RCC 7860 (cell line): ENCODE measurements around the gene HCN4.
A peak's percentile ranks its signal among the peaks of the same experiment; 100 is the strongest.
"Not testable (repeated sequence)": the region's sequence is repeated elsewhere in the genome, so short reads cannot be mapped to it uniquely, and the experiment has no call there.

Experiments used
- DNase-seq: peaks from one replicate; pipeline ENCODE4 v3.0.0-alpha.2; 2015; ENCODE audit warnings: low spot score
- FAIRE-seq: peaks from 2 replicates; lab custom pipeline; 2012; peaks lifted over from hg19 to GRCh38; lab: Jason Lieb, UNC

Gene HCN4

GRCh38 chr15:73368301-73369136 is at the start of gene HCN4:
Gene HCN4, minus strand, starts transcription at chr15:73368958. Its CDS starts 688 bp downstream, at chr15:73368270.
- FAIRE-seq, result no peak
- no peak for DNase-seq

GRCh38 chr15:73414876-73415275 is 46.1 kb upstream of the HCN4 start:
- no peak for DNase-seq

GRCh38 chr15:73403171-73403570 is 34.4 kb upstream of the HCN4 start:
- FAIRE-seq, result no peak
- DNase-seq, result no peak

More at GRCh38 chr15:73414876-73415275, 46.1 kb upstream of the HCN4 start:
- no peak for FAIRE-seq

GRCh38 chr15:73400222-73400621 is 31.5 kb upstream of the HCN4 start:
- FAIRE-seq, DNase-seq: not testable (repeated sequence)

GRCh38 chr15:73398861-73399260 is 30.1 kb upstream of the HCN4 start:
- FAIRE-seq, result no peak
- DNase-seq, result no peak

GRCh38 chr15:73397461-73397860 is 28.7 kb upstream of the HCN4 start:
- DNase-seq (no peak), FAIRE-seq (no peak)

GRCh38 chr15:73395671-73396070 is 26.9 kb upstream of the HCN4 start:
- FAIRE-seq (no peak), DNase-seq (no peak)

- no peak for FAIRE-seq
- no peak for DNase-seq
These were observed 26.0 kb upstream of the HCN4 start for GRCh38 chr15:73394782-73395181.

GRCh38 chr15:73393336-73393735 is 24.6 kb upstream of the HCN4 start:
- FAIRE-seq (no peak), DNase-seq (no peak)

GRCh38 chr15:73392025-73392424 is 23.3 kb upstream of the HCN4 start:
- DNase-seq, result no peak
- no peak for FAIRE-seq

GRCh38 chr15:73391128-73391872 is 22.5 kb upstream of the HCN4 start:
- FAIRE-seq (no peak), DNase-seq (no peak)

GRCh38 chr15:73389971-73390544 is 21.3 kb upstream of the HCN4 start:
- FAIRE-seq, result no peak
- DNase-seq, result no peak

GRCh38 chr15:73389539-73389938 is 20.8 kb upstream of the HCN4 start:
- FAIRE-seq (no peak), DNase-seq (no peak)

- DNase-seq (peak; percentile 93), FAIRE-seq (peak; percentile 77)
These were observed 19.6 kb upstream of the HCN4 start for GRCh38 chr15:73388256-73388781.

GRCh38 chr15:73387507-73388255 is 18.9 kb upstream of the HCN4 start:
- FAIRE-seq (no peak), DNase-seq (peak; percentile 10)

GRCh38 chr15:73386886-73387506 is 18.2 kb upstream of the HCN4 start:
- FAIRE-seq (no peak), DNase-seq (no peak)

- FAIRE-seq (no peak), DNase-seq (no peak)
These were observed 17.5 kb upstream of the HCN4 start for GRCh38 chr15:73386238-73386637.

GRCh38 chr15:73385205-73385604 is 16.4 kb upstream of the HCN4 start:
- FAIRE-seq, result no peak
- no peak for DNase-seq

- DNase-seq (no peak), FAIRE-seq (no peak)
These were observed 14.8 kb upstream of the HCN4 start for GRCh38 chr15:73383310-73384189.
